Renal cortical epithelial cell (primary cell): Measurements from ENCODE around the gene RDH5. TPM values are rescaled to one million over a fixed set of nuclear protein-coding genes. Genes with fewer than 3 reads are reported as not detected.

Experiments used
- DNase-seq: peaks from one replicate; pipeline ENCODE4 v3.0.0-alpha.2; 2011; ENCODE audit warnings: low read depth
- total RNA-seq: library from RNA; depleted of rRNA; stranded (reverse); fragments of >200 nt; gene quantifications from 2 replicates; pipeline ENCODE4 v1.2.3, GENCODE V29; 2014

Gene RDH5
- total RNA-seq, 1 donor from 2014 or later = 2.7 TPM

DNA sequence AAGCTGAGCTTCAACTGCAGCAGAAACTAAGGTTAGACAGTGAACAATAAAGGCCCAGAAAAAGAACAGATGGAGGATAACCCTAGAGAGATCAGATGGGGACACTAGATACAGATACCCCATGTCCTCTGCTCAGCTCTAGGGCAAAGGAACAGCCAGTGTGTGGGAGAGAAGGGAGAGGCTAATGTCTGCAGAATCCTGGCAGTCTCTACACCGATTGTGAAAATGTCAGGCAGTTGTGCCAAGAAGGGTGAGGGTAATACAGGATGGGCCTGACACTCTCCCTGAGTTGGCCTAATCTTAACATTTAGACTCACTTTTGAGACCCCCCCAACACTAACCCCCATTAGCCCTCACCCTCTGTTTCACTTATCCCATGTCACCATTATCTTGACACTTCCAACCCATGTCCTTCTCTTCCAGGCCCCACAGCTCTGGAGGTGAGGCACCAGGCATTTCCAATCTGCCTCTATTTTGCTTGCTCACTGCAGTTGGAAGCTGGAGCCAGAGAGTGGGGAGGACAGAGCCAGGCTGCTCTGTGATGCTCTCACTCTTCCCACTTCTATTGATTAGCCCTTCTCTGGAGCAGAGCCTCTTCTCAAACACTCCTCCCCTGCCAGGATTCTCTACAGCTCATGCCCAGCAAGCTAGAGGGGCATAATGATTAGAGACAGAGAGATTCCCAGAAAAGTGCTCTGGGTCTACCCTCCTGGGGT, 7.3 kb upstream of the RDH5 start:
- DNase-seq = no peak

GRCh38 chr12:55713721-55714120, 6.5 kb upstream of the RDH5 start:
- DNase-seq = peak; percentile 41

GRCh38 chr12:55715169-55715764, 4.9 kb upstream of the RDH5 start:
- no peak for DNase-seq

- peak; percentile 71 for DNase-seq
Measured at GRCh38 chr12:55715833-55716581, 4.2 kb upstream of the RDH5 start, which contains the start of gene BLOC1S1. Gene BLOC1S1 (plus strand): TSS chr12:55716046. CDS start chr12:55716052, 6 bp downstream.

DNA sequence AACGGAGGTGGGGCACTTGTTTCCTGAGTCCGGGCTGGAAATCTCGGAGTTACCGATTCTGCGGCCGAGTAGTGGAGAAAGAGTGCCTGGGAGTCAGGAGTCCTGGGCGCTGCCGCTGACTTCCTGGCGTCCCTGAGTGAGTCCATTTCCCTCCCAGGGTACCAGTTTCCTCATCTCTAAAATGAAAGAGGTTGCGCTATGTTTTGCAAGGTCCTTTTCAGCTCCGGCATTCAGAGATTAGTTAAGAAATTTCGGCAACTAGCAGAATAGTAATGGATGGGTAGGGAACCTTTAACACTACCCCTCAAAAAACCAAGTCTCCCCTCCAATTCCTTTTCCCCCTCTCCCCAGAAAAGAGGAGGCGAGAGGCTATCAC, 3.6 kb upstream of the RDH5 start:
- DNase-seq = no peak

DNA sequence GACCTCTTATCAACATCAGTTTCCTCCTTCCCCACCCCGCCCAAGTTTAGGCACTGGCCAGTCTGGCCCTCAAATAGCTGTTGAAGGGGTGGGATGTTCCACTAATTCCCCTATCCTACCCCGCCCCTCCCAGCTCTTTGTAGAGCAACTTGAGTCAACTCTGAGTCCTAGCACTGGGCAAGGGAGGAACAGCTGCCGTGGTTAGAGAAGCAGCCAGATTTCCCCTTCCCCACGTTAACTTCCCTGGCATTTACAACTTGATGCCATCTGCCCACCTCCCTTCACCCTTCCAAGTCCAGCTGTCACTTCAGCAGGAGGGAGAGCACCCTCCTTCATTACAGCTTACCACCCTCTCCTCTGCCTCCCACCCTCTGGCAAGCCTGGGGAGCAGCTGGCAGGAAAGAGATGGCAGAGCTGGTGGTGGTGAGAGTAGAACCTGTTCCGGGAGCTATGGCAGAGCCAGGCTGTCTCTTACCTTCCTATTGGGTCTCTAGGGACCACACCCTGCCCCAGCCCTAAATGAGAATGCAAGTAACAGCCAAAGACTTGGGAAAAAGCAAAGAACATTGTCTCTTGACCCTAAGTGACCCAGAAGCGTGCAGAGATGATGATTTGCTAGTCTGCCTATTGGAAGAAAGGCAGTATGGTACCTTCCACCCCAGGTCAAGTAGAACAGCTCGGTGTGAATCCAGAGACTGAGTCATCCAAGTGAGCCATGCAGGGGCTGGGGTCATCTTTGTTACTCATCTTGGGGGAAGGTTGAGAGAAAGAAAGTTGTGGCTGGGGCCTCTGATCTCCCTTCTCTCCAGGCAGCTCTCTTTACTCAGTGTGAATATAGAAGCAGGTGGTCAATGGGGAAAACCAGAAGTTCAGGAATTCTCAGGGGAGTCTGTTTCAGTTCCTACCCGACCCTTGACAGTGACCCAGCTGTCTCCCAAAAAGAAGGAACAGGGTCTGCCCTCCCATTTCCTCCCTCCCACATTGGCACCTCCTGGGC, 2.9 kb upstream of the RDH5 start:
- peak; percentile 91 for DNase-seq

GRCh38 chr12:55718015-55718414, 2.2 kb upstream of the RDH5 start:
- peak; percentile 54 for DNase-seq

GRCh38 chr12:55718624-55719275, 1.4 kb upstream of the RDH5 start:
- DNase-seq = no peak

DNA sequence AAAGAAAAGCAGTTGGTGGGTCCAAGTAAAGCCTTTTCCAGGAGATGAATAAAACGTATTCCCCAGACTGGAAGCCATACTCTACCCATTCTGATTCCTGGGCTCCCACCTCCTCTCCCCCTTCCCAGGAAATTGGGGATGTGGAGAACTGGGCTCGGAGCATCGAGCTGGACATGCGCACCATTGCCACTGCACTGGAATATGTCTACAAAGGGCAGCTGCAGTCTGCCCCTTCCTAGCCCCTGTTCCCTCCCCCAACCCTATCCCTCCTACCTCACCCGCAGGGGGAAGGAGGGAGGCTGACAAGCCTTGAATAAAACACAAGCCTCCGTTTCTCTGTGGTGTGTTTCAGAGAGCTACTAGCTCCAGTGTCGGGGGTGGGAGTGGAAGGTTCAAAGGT, 822 bp upstream of the RDH5 start:
- no peak for DNase-seq

DNA sequence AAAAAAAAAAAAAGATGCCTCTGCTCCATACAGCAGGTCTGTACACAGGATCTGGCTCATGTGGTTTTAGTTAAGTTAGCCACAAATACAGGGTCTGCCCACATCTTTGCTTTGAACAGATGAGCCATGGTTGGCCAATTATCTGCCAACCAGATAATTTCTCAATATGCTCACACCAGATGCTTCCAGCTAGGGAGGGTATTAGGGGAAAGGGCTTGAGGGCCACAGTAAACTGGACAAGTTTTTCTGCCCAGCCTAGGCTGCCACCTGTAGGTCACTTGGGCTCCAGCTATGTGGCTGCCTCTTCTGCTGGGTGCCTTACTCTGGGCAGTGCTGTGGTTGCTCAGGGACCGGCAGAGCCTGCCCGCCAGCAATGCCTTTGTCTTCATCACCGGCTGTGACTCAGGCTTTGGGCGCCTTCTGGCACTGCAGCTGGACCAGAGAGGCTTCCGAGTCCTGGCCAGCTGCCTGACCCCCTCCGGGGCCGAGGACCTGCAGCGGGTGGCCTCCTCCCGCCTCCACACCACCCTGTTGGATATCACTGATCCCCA, 776 bp downstream of the RDH5 start:
- DNase-seq = peak; percentile 91

GRCh38 chr12:55721601-55722213, 1.5 kb downstream of the RDH5 start:
- DNase-seq = no peak

GRCh38 chr12:55722948-55723347, 2.8 kb downstream of the RDH5 start:
- DNase-seq = peak; percentile 57

DNA sequence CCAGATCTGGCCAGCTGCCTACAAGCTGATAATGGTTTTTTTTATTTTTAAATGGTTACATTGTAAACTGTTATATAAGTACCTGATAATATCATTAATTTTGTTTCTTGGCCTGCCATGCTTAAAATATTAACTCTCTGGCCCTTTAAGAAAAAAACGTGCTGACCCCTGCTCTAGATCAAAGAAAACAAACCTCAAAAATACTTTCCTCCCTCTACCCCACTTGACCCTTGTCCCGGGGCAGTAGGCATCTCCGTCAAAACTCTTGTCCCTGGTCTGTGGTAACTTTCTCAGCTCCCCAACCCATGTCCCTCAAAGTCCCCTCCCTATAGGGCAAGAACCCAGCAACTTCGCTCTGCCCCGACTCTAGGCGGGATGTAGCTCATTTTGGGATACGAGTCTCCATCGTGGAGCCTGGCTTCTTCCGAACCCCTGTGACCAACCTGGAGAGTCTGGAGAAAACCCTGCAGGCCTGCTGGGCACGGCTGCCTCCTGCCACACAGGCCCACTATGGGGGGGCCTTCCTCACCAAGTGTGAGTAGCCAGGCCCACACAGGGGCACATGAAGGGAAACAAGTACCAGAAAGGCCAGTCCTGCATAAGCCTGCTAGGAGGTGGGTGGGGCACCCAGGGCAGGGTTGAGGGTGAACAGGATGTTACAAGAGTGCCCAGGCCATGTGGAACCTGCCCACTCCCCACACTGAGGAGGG, 3.5 kb downstream of the RDH5 start:
- no peak for DNase-seq

DNA sequence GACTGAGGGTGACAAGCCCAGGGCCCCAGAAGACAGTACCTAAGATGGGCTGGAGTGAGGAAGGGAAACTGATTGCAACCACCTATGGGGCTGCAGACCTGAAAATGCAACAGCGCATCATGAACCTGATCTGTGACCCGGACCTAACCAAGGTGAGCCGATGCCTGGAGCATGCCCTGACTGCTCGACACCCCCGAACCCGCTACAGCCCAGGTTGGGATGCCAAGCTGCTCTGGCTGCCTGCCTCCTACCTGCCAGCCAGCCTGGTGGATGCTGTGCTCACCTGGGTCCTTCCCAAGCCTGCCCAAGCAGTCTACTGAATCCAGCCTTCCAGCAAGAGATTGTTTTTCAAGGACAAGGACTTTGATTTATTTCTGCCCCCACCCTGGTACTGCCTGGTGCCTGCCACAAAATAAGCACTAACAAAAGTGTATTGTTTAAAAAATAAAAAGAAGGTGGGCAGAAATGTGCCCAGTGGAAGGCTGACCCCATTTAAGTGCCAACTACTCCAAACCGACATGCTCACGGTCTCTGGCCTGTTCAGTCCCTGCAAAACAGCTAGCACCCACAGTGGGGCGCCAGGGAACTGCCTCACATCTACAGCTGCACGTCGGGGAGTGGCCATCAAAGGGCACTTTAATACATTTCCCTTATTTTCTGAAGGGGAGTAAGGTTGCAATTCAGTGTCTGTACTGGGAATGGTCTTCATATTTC, 4.2 kb downstream of the RDH5 start:
- peak; percentile 55 for DNase-seq

DNA sequence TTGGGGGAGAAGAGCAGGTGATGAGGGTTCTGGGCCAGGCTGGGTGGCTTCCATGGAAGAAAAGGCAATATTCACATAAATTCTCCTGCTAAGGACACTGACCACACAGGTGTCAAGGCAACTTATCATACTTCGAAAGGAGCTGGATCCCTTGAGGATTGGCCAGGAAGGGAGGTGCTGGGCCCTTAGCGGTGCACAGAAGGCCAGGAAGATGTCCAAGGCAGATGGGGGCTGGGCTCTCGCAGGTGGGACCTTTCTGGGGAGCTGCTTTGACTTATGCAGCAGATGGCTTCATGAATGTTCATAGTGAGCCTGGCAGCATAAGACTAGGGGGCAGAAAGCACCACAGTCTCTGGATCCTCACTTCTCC, 4.7 kb downstream of the RDH5 start:
- DNase-seq = no peak

GRCh38 chr12:55725556-55725955, 5.4 kb downstream of the RDH5 start:
- DNase-seq = no peak

- DNase-seq = no peak
Measured at GRCh38 chr12:55726971-55727370, 6.8 kb downstream of the RDH5 start.

- DNase-seq = peak; percentile 29
Measured at GRCh38 chr12:55727643-55728185, 7.5 kb downstream of the RDH5 start.
